ENCODE measurements around the gene SCFD2. TPM values are rescaled to one million over a fixed set of nuclear protein-coding genes. Genes with fewer than 3 reads are reported as not detected.

Gene SCFD2
- total and polyA plus RNA-seq, 4 donors, result 4.3 to 28.8 (median 7.4) TPM

DNA sequence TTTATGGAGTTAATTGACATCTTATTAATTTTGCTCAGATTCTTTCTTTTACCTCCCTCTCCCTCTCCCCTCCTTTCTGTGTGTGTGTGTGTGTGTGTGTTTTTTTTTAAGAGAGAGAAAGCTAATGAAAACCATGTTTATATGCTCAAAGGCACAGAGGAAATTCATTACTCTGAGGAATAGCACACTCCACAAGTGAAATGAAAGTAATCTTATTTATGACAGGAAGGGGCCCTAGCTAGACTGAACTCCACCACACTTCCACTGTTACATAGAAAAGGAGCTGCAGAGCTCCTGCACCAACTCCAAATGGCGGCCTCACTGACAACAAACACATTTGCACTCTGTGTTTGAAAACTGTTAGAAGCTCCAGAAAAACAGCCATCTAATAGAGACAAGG lies 353.1 kb downstream of the SCFD2 start:
- DNase-seq (ENCODE audit: low spot score), result no peak
- TF ChIP-seq, protein P1, sequence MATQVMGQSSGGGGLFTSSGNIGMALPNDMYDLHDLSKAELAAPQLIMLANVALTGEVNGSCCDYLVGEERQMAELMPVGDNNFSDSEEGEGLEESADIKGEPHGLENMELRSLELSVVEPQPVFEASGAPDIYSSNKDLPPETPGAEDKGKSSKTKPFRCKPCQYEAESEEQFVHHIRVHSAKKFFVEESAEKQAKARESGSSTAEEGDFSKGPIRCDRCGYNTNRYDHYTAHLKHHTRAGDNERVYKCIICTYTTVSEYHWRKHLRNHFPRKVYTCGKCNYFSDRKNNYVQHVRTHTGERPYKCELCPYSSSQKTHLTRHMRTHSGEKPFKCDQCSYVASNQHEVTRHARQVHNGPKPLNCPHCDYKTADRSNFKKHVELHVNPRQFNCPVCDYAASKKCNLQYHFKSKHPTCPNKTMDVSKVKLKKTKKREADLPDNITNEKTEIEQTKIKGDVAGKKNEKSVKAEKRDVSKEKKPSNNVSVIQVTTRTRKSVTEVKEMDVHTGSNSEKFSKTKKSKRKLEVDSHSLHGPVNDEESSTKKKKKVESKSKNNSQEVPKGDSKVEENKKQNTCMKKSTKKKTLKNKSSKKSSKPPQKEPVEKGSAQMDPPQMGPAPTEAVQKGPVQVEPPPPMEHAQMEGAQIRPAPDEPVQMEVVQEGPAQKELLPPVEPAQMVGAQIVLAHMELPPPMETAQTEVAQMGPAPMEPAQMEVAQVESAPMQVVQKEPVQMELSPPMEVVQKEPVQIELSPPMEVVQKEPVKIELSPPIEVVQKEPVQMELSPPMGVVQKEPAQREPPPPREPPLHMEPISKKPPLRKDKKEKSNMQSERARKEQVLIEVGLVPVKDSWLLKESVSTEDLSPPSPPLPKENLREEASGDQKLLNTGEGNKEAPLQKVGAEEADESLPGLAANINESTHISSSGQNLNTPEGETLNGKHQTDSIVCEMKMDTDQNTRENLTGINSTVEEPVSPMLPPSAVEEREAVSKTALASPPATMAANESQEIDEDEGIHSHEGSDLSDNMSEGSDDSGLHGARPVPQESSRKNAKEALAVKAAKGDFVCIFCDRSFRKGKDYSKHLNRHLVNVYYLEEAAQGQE (IDR thresholded peaks at IDR 0.05), result no peak
- TF ChIP-seq HNF4A (conservative IDR thresholded peaks at IDR 0.05), result no peak
- peak in 1 of 2 donors; percentile 7 for TF ChIP-seq RAD21 (IDR thresholded peaks at IDR 0.05)

DNA sequence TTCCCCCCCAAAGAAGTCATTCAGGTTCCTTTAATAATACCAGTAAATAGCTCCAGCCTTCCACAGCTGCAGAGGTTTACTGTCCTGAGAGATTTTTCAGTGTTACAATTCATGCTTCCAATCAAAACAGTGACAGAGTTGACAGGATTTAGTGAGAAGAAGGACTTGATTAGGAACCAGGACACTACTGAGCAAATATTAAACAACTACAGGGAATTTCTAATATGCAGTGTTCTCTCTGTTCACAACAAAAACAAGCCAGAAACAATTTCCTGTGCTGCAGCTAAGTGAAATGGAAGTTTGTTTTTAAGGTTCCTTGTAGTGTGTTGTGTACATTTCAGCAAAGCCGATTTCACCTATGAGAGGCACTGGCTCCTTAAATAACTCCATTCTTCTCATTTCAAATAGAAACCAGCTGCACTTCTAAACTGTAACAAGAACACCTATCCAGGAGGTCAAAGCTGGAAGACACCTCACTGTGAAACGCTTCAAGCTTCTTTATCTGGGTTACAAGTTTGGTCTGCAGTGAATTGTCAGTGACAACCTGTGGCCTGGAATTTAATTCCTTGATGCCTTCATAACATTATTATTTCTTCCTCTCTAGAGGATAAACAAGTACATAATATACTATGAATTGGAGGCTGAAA lies 354.5 kb downstream of the SCFD2 start:
- Histone ChIP-seq H3K9ac (ENCODE audit: low read depth in 1 of 2, low read length in 2 of 2) (no peak overlapping the region), H3K36me3 (ENCODE audit: control insufficient read depth in 4 of 4, insufficient read depth in 3 of 4, low read depth in 1 of 4, low read length in 3 of 4) (no peaks in the 10 kb centered on the region), H3K27ac (ENCODE audit: low read depth in 1 of 2, low read length in 2 of 2) (no peak overlapping the region), H3K4me1 (ENCODE audit: control insufficient read depth in 4 of 4, insufficient read depth in 4 of 4, low read length in 3 of 4) (no peaks in the 10 kb centered on the region), H3K9me3 (ENCODE audit: control insufficient read depth in 4 of 4, low read length in 3 of 4) (no peaks in the 10 kb centered on the region), H3K4me3 (ENCODE audit: low read depth in 1 of 3, low read length in 3 of 3) (no peak overlapping the region), H3K27me3 (ENCODE audit: control insufficient read depth in 4 of 4, insufficient read depth in 4 of 4, low read length in 3 of 4) (no peaks in the 10 kb centered on the region)
- DNase-seq (ENCODE audit: low spot score), result no peak
- WGBS, result 65% methylated on average over 2 of the region's 2 CpGs
- no peak for TF ChIP-seq YY1 (IDR thresholded peaks at IDR 0.05)
- no peak for TF ChIP-seq CTCF (IDR thresholded peaks at IDR 0.05; ENCODE audit: low read depth, low read length, missing input control)
- TF ChIP-seq, protein P2, sequence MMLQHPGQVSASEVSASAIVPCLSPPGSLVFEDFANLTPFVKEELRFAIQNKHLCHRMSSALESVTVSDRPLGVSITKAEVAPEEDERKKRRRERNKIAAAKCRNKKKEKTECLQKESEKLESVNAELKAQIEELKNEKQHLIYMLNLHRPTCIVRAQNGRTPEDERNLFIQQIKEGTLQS (IDR thresholded peaks at IDR 0.05), result no peak
- no peak for TF ChIP-seq EGR1 (IDR thresholded peaks at IDR 0.05; ENCODE audit: low read depth in 2 of 2)
- no peak for TF ChIP-seq ZBTB33 (IDR thresholded peaks at IDR 0.05)
- no peak for TF ChIP-seq RAD21 (IDR thresholded peaks at IDR 0.05)
- TF ChIP-seq SP1 (IDR thresholded peaks at IDR 0.05), result no peak
- no peak for TF ChIP-seq FOXA2 (IDR thresholded peaks at IDR 0.05)
- no peak for TF ChIP-seq FOXA1 (IDR thresholded peaks at IDR 0.05)
- no peak for TF ChIP-seq NR2F2 (IDR thresholded peaks at IDR 0.05)
- no peak for TF ChIP-seq RXRA (IDR thresholded peaks at IDR 0.05)
- TF ChIP-seq TAF1 (conservative IDR thresholded peaks at IDR 0.05), result no peak
- TF ChIP-seq HNF4G (IDR thresholded peaks at IDR 0.05), result no peak
- TF ChIP-seq GABPA (IDR thresholded peaks at IDR 0.05 in 1 of 2, conservative IDR thresholded peaks at IDR 0.05 in 1 of 2), result no peak
- TF ChIP-seq MAX (IDR thresholded peaks at IDR 0.05), result no peak
- no peak for TF ChIP-seq HNF4A (conservative IDR thresholded peaks at IDR 0.05)
- TF ChIP-seq JUND (IDR thresholded peaks at IDR 0.05), result no peak

More for the DNA sequence above, 353.1 kb downstream of the SCFD2 start:
- no peaks in the 10 kb centered on the region for H3K9me3 ChIP-seq (ENCODE audit: control insufficient read depth in 4 of 4, low read length in 3 of 4)
- no peak overlapping the region for H3K9ac ChIP-seq (ENCODE audit: low read depth in 1 of 2, low read length in 2 of 2)
- H3K4me3 ChIP-seq (ENCODE audit: low read depth in 1 of 3, low read length in 3 of 3), result no peak overlapping the region
- no peaks in the 10 kb centered on the region for H3K4me1 ChIP-seq (ENCODE audit: control insufficient read depth in 4 of 4, insufficient read depth in 4 of 4, low read length in 3 of 4)
- no peaks in the 10 kb centered on the region for H3K36me3 ChIP-seq (ENCODE audit: control insufficient read depth in 4 of 4, insufficient read depth in 3 of 4, low read depth in 1 of 4, low read length in 3 of 4)
- 70% methylated on average over 1 of the region's 1 CpG for WGBS
- no peaks in the 10 kb centered on the region for H3K27me3 ChIP-seq (ENCODE audit: control insufficient read depth in 4 of 4, insufficient read depth in 4 of 4, low read length in 3 of 4)
- no peak overlapping the region for H3K27ac ChIP-seq (ENCODE audit: low read depth in 1 of 2, low read length in 2 of 2)
